Neutrophil (primary cell): ENCODE data around the gene MTX3.
A peak's percentile ranks its signal among the peaks of the same experiment; 100 is the strongest.

Experiments used
- H3K27ac ChIP-seq: fragments of 200-600 bp; sonication (generic); 2 replicates; pipeline ENCODE4 v1.5.1; 2016; ENCODE audit warnings: mild to moderate bottlenecking, moderate library complexity
- H3K27me3 ChIP-seq: fragments of 200-600 bp; sonication (generic); 2 replicates; pipeline ENCODE4 v1.6.0; 2016; ENCODE audit warnings: mild to moderate bottlenecking
- H3K36me3 ChIP-seq: fragments of 200-600 bp; sonication (generic); 2 replicates; pipeline ENCODE4 v1.5.1; 2017
- H3K4me1 ChIP-seq, 2 experiments: fragments of 200-600 bp in 1 of 2; sonication (generic) in 1 of 2; 1 replicate in 1 of 2; 2 replicates in 1 of 2; pipeline versions ENCODE4 v1.5.1 to v1.6.1; 2013 to 2016; ENCODE audit warnings: low read depth in 1 of 2, low read length in 1 of 2, mild to moderate bottlenecking in 1 of 2, moderate library complexity in 1 of 2; ENCODE audit not compliant: control insufficient read depth in 1 of 2, insufficient read depth in 1 of 2
- H3K4me3 ChIP-seq, 2 experiments: fragments of 200-600 bp in 1 of 2; sonication (generic) in 1 of 2; 1 replicate in 1 of 2; 2 replicates in 1 of 2; pipeline ENCODE4 v1.5.1; 2013 to 2016; ENCODE audit warnings: low read depth in 1 of 2, low read length in 1 of 2, mild to moderate bottlenecking in 1 of 2, moderate library complexity in 1 of 2
- H3K9me3 ChIP-seq: fragments of 200-600 bp; sonication (generic); 2 replicates; pipeline ENCODE4 v1.5.1; 2016
- TF ChIP-seq, protein P1 (sequence below): fragments of 200-600 bp; sonication (generic); IDR thresholded peaks from 2 replicates; pipeline ENCODE4 v1.5.1; 2016; ENCODE audit warnings: antibody characterized with exemption

MTX3 gene

DNA sequence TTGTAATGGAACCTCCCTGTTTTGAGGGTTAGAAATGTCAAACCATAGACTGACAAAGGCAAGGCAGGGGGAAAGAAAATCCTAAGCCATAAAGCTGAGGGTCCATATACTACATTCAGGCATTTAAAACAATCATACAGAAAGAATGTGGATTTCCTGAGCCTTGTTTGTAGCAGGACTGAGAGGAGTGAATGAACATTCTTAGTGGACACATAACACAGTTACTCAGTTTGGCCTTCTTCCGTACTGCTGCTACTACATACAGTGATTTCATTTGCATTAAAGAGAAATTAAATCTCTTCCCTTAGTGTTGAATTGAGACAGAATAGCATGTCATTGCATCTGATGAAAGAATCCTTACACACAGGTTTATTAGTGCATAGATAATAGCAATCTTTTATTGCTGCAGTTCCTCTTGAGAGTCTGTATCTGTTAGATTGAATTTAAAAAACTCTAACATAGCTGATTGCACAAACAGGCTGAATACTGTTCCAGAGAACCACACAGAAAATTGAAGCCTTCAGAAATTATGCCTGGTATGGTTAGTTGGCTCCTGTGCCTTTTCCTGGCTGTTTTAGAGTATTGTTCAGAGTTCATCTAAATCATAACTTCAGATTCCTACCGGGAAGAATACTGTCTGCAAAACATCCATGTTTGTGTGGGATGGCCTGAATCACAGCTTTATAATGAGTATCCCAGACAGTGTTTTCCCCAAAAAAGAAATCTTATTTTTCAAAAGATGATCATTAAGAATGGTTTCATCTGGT, 2.0 kb upstream of the MTX3 start:
- Histone ChIP-seq H3K27ac (no peak overlapping the region), H3K4me3 (no peak overlapping the region), H3K4me1 (peaks cover 4 to 10% of the 10 kb centered on the region in 2 experiments), H3K9me3 (no peaks in the 10 kb centered on the region), H3K36me3 (no peaks in the 10 kb centered on the region), H3K27me3 (no peaks in the 10 kb centered on the region)
- TF ChIP-seq, protein P1, sequence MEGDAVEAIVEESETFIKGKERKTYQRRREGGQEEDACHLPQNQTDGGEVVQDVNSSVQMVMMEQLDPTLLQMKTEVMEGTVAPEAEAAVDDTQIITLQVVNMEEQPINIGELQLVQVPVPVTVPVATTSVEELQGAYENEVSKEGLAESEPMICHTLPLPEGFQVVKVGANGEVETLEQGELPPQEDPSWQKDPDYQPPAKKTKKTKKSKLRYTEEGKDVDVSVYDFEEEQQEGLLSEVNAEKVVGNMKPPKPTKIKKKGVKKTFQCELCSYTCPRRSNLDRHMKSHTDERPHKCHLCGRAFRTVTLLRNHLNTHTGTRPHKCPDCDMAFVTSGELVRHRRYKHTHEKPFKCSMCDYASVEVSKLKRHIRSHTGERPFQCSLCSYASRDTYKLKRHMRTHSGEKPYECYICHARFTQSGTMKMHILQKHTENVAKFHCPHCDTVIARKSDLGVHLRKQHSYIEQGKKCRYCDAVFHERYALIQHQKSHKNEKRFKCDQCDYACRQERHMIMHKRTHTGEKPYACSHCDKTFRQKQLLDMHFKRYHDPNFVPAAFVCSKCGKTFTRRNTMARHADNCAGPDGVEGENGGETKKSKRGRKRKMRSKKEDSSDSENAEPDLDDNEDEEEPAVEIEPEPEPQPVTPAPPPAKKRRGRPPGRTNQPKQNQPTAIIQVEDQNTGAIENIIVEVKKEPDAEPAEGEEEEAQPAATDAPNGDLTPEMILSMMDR, result no peak

DNA sequence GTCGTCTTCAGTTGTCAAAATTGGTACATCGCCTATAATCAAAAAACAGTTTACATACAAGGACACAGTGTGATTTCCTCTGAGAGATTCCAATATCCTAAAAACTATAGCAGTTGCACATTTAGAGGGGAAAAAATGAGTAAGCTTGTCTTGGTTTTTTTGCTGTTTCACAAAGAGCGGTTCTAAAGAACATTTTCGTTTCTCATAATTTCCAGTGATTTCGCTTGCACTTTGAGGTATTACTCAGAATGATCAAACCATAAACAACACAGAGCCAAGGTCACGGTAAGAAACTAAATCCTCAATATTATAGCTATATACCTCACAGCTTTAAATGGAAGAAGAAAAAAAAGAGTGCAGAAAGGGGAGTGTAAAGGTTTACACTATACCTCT, 861 bp downstream of the MTX3 start:
- peaks cover 4 to 10% of the 10 kb centered on the region in 2 experiments for H3K4me1 ChIP-seq
- no peaks in the 10 kb centered on the region for H3K27me3 ChIP-seq
- no peaks in the 10 kb centered on the region for H3K9me3 ChIP-seq
- TF ChIP-seq, protein P1, result no peak
- H3K36me3 ChIP-seq, result peaks cover 3% of the 10 kb centered on the region
- H3K27ac ChIP-seq, result no peak overlapping the region
- H3K4me3 ChIP-seq, result peak overlapping the region in 1 of 2 experiments; percentile 66

DNA sequence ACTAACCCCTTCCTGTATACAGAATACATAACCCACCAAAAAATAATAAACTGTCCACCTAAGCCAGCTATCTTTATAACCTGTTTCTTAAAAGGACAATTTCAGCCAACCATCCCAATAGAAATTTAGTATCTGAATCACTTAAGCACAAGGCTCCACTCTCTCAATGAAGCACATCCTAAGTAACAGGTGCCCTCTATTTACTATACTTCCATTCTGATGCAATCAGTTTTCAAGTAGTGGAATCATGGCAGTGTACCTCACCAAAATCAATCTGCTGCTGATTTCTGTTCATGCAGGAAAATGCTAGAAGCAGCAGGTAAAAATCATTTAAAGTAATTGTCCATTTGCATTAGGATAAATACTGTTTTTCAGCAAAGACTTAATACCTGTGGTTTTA, 4.8 kb downstream of the MTX3 start:
- no peaks in the 10 kb centered on the region for H3K9me3 ChIP-seq
- no peak overlapping the region for H3K4me3 ChIP-seq
- peaks cover 4 to 7% of the 10 kb centered on the region in 2 experiments for H3K4me1 ChIP-seq
- peaks cover 14% of the 10 kb centered on the region for H3K36me3 ChIP-seq
- H3K27me3 ChIP-seq, result no peaks in the 10 kb centered on the region
- no peak overlapping the region for H3K27ac ChIP-seq
- TF ChIP-seq, protein P1, result no peak

DNA sequence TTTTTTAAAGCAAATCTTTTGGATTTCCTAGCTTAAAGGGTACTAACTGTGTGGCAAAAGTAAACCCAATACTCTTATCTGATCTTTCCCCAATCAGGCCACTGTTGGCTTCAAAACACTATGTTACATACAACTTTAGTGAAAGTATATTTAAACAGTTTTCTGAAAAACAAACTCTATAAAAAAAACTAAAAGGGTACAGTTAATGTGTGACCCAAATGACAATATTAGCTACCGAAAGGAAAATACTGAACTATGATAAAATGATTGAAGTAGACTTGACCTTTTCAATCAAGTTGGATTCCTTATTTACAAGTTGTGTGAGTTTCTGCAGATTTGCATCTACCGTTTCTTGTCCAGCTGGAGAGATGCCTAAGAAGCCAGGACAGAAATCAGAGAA, 5.8 kb downstream of the MTX3 start:
- TF ChIP-seq, protein P1, result no peak
- Histone ChIP-seq H3K27me3 (no peaks in the 10 kb centered on the region), H3K9me3 (no peaks in the 10 kb centered on the region), H3K4me1 (no peaks in the 10 kb centered on the region), H3K4me3 (no peak overlapping the region), H3K36me3 (peaks cover 17% of the 10 kb centered on the region), H3K27ac (no peak overlapping the region)

DNA sequence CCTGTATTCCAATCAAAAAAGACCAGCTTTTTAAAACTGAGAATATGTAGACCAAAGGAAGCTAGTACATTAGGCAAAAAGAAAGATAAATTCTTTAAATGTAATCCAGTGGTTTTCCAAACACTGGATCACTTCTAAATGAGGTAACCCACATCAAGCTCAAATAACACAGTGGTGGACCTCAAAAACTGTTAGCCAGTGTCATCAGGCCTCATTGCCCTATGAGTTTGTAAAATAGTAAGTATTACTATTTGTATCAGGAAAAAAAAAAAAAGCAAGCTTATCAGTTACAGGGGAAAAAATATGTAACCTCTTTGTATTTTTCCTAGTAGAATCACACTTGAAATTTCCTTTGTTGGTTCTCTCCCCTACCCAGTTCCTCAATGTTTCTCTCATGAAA, 6.7 kb downstream of the MTX3 start:
- Histone ChIP-seq H3K27me3 (no peaks in the 10 kb centered on the region), H3K4me3 (no peak overlapping the region), H3K36me3 (peaks cover 17% of the 10 kb centered on the region), H3K27ac (no peak overlapping the region), H3K4me1 (no peaks in the 10 kb centered on the region), H3K9me3 (no peaks in the 10 kb centered on the region)
- TF ChIP-seq, protein P1, result no peak
